Heart left ventricle (tissue), 16 donors: ENCODE measurements around the gene NTM. TPM values are rescaled to one million over a fixed set of nuclear protein-coding genes. Genes with fewer than 3 reads are reported as not detected.

ENCODE experiments used
- ATAC-seq, 4 donors: fragments of 200-7000 bp; cut with Tn5 transposase; one replicate each; pipeline ENCODE4 v1.9.1; 2020 to 2022; ENCODE audit warnings: moderate library complexity in 4 of 4, mild to moderate bottlenecking in 3 of 4, moderate number of reproducible peaks in 1 of 4
- DNase-seq, 5 donors: peaks; one replicate each; pipeline ENCODE4 v3.0.0-alpha.2; 2020
- H3K27ac ChIP-seq, 12 donors: fragments of 200-600 bp; sonication (generic) in 4 of 12; one replicate each; pipeline versions ENCODE4 v1.5.0 to v1.8.0; 2016 to 2022; ENCODE audit warnings: mild to moderate bottlenecking in 2 of 12
- H3K27me3 ChIP-seq, 9 donors: fragments of 200-600 bp; sonication (generic) in 2 of 9; one replicate each; pipeline versions ENCODE4 v1.5.1 to v1.8.0; 2016 to 2022; ENCODE audit warnings: mild to moderate bottlenecking in 3 of 9
- H3K36me3 ChIP-seq, 9 donors: fragments of 200-600 bp; sonication (generic) in 2 of 9; one replicate each; pipeline versions ENCODE4 v1.5.0 to v1.8.0; 2018 to 2022; ENCODE audit warnings: mild to moderate bottlenecking in 2 of 9
- H3K4me1 ChIP-seq, 12 donors: fragments of 200-600 bp; sonication (generic) in 4 of 12; one replicate each; pipeline versions ENCODE4 v1.5.0 to v1.8.0; 2016 to 2022; ENCODE audit warnings: mild to moderate bottlenecking in 3 of 12
- H3K4me3 ChIP-seq, 12 donors: fragments of 200-600 bp; sonication (generic) in 4 of 12; one replicate each; pipeline versions ENCODE4 v1.5.0 to v1.8.0; 2017 to 2022; ENCODE audit warnings: mild to moderate bottlenecking in 9 of 12, moderate library complexity in 4 of 12
- H3K9me3 ChIP-seq, 12 donors: fragments of 200-600 bp; sonication (generic) in 4 of 12; one replicate each; pipeline versions ENCODE4 v1.5.0 to v1.8.0; 2016 to 2022; ENCODE audit warnings: mild to moderate bottlenecking in 1 of 12
- POLR2A ChIP-seq, 2 donors: fragments of 450-650 bp; IDR thresholded peaks; one replicate each; pipeline ENCODE4 v1.6.1; 2017; ENCODE audit warnings: antibody characterized with exemption in 2 of 2, mild to moderate bottlenecking in 2 of 2, moderate library complexity in 2 of 2
- WGBS, 4 donors: extraction: QIAGEN DNeasy Blood & Tissue Kit in 2 of 4; methylation state at CpG; one replicate each; pipeline versions ENCODE4 v1.1.5 to v1.1.7; 2013 to 2018; 5-methylcytosine and 5-hydroxymethylcytosine counted together
- intact Hi-C, 10 donors: fragments of 100-400 bp; cut with DNase I; formaldehyde crosslinking; loops; one replicate each; pipeline versions ENCODE4 v1.11.1 to v1.14.2; 2022
- polyA plus RNA-seq, 2 donors: library from polyadenylated mRNA; stranded (reverse); fragments of 200-250 nt; gene quantifications; one replicate each; pipeline ENCODE4 v1.2.3, GENCODE V29; 2013
- total RNA-seq, 9 donors: library from RNA; depleted of rRNA in 2 of 9; stranded (reverse); fragments of >200 nt in 2 of 9; fragmentation: NEBNext Ultra II Directional in 3 of 9; extraction: Animal tissue kit (Norgen Biotek cat#: 25700) in 3 of 9; gene quantifications; one replicate each; pipeline versions ENCODE4 v1.1.0 to v1.2.4, GENCODE V29; 2016 to 2023
- TF ChIP-seq, protein P1 (sequence below), 12 donors: fragments of 200-600 bp; sonication (generic) in 4 of 12; IDR thresholded peaks; one replicate each; pipeline versions ENCODE4 v1.5.0 to v1.8.0; 2018 to 2022; ENCODE audit warnings: antibody characterized with exemption in 12 of 12, mild to moderate bottlenecking in 5 of 12
- donor health status: ischemic (EF 13 %, LVEDD 7.1; RV severe dilation, severe dysfunction).
- donor health status: healthy with polysubstance abuse.
- donor health status: DM: no; HTN: yes; CAD: no.
- donor health status: DM: no; HTN: no; CAD: no.
- donor health status: ischemic (EF 25% LVEDD 6.9; RV normal size, moderate dysfunction).
- donor health status: ischemic (EF 25% LVEDD 5.7; RV mildly dilated, moderate dysfunction).
- donor health status: healthy.
- donor health status: DM: yes; HTN: yes; CAD: no.
- donor health status: ischemic (EF 35%, LVEDD 5.7; RV mildly dilated, moderate dysfunction).
- donor health status: nonischemic (EF 11% LVEDD 7.7; RV severe dilation, severe dysfunction).
- donor health status: DM: yes; HTN: yes; CAD: no.
- donor health status: PGD.
- donor health status: ischemic (EF 29% LVEDD 5.4; RV normal size, mild dysfunction).
- donor health status: nonischemic (EF 23%, LVEDD 6.1; RV moderate dilation, normal function).

Gene NTM
- total and polyA plus RNA-seq, 11 donors = 0.40 to 7.7 (median 1.5) TPM

DNA sequence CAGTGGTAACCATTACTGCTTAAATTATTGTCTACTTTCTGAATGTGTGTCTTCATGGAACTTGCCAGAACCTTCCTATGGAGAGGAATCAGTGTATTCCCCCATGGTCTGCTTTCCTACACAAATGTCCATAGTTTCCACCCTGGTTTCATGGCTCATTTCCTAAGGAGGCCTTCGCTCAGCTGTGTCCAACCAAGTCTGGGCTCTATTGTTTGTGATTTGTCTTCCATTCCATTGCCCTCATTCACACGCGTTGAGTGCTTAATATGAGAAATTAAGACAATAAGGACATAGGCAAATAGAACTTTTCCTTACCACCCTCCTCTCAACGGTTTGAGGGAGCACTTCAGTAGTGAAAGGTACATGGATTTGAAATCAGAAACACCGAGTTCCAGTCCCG lies 510.6 kb downstream of the NTM start:
- H3K4me1 ChIP-seq = no peaks in the 10 kb centered on the region
- peaks cover 0 to 16% (median 0%) of the 10 kb centered on the region in 9 donors for H3K27me3 ChIP-seq
- H3K4me3 ChIP-seq = no peak overlapping the region
- no peak for ATAC-seq
- intact Hi-C loops = no loop called here
- no peak overlapping the region for H3K27ac ChIP-seq
- no peaks in the 10 kb centered on the region for H3K36me3 ChIP-seq
- DNase-seq = no peak
- TF ChIP-seq POLR2A (IDR thresholded peaks at IDR 0.05) = no peak
- TF ChIP-seq, protein P1, sequence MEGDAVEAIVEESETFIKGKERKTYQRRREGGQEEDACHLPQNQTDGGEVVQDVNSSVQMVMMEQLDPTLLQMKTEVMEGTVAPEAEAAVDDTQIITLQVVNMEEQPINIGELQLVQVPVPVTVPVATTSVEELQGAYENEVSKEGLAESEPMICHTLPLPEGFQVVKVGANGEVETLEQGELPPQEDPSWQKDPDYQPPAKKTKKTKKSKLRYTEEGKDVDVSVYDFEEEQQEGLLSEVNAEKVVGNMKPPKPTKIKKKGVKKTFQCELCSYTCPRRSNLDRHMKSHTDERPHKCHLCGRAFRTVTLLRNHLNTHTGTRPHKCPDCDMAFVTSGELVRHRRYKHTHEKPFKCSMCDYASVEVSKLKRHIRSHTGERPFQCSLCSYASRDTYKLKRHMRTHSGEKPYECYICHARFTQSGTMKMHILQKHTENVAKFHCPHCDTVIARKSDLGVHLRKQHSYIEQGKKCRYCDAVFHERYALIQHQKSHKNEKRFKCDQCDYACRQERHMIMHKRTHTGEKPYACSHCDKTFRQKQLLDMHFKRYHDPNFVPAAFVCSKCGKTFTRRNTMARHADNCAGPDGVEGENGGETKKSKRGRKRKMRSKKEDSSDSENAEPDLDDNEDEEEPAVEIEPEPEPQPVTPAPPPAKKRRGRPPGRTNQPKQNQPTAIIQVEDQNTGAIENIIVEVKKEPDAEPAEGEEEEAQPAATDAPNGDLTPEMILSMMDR (IDR thresholded peaks at IDR 0.05) = no peak
- no peaks in the 10 kb centered on the region for H3K9me3 ChIP-seq
- 86 to 97% (median 90%) methylated on average over 6 of the region's 6 CpGs for WGBS, 4 donors

DNA sequence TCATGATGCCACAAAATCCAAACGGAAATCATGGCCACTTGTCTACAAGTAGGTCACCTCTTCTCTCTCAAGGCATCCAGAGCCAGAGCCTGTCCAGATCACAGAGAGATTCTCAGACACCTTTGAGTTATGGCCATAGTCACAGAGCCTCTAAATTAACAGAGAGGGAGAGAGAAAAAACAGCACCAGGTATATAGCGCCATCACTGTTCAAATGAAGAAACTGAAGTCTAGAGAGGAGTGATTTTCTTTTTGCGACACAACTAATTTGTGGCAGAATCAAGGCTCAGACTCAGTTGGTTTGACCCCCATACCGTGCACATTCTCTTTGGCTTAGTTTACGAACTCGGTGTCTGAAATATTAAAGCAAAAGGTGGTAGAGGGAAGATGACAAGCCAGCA lies 512.9 kb downstream of the NTM start:
- Histone ChIP-seq H3K27ac (no peak overlapping the region), H3K4me3 (no peak overlapping the region), H3K4me1 (no peaks in the 10 kb centered on the region), H3K9me3 (no peaks in the 10 kb centered on the region), H3K36me3 (no peaks in the 10 kb centered on the region), H3K27me3 (peaks cover 0 to 16% (median 0%) of the 10 kb centered on the region in 9 donors)
- intact Hi-C loops = no loop called here
- ATAC-seq (no peak), DNase-seq (no peak)
- TF ChIP-seq, protein P1 (IDR thresholded peaks at IDR 0.05) = no peak
- no peak for TF ChIP-seq POLR2A (IDR thresholded peaks at IDR 0.05)
- 80 to 90% (median 81%) methylated on average over 6 of the region's 6 CpGs for WGBS, 4 donors

DNA sequence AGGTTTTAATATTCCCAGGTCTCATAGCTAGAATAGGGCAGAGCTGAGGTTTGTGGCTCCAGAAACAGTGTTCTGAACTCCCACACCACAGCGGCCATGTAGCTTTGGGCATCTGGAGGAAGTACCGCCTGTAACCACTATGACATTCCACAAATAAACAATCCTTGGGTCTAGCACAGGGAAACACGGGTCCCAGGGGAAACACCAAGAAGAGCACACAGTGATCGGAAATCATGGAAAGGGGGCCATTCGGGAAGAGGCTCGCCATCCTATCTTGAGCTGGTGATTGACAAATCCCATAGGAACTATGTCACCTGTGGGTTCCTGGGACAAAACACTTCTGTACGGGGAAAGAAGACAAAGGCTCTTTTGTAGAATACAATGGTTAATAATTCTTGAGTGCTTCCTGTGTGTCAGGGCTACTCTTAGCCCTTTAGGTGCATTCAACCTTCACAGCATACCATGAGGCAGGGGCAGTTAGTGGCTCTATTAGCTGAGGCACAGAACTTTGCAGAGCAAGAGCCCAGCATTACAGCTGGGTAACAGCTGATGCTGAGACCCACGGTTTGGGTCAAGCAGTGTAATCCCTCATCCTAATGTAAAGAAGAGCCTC lies 514.2 kb downstream of the NTM start:
- Histone ChIP-seq H3K4me3 (no peak overlapping the region), H3K27ac (no peak overlapping the region), H3K4me1 (peaks cover 0 to 7% (median under 1%) of the 10 kb centered on the region in 12 donors), H3K36me3 (no peaks in the 10 kb centered on the region), H3K9me3 (no peaks in the 10 kb centered on the region), H3K27me3 (peaks cover 0 to 13% (median 0%) of the 10 kb centered on the region in 9 donors)
- intact Hi-C loops = no loop called here
- WGBS, 4 donors = 69 to 79% (median 73%) methylated on average over 8 of the region's 8 CpGs
- DNase-seq (no peak), ATAC-seq (no peak)
- TF ChIP-seq, protein P1 (IDR thresholded peaks at IDR 0.05) = no peak
- TF ChIP-seq POLR2A (IDR thresholded peaks at IDR 0.05) = no peak

DNA sequence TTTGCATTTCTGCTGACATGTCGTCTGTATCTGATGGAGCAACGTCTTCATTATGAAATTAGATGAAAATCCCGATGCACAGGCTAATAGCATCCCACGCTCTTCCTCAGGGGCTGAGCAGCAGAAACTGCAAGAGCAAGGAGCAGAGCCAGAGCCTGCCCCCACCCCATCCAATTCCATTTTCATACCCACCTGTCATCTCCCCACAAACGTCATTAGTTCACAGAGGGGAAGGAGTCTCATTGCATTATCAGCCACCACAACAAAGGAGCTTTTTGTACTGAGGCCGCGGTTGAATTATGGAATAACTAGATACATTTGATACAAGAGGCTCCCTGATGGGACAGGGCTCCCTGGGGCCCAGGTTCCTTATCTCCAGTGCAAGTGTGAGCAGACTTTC lies 515.0 kb downstream of the NTM start:
- TF ChIP-seq POLR2A (IDR thresholded peaks at IDR 0.05) = no peak
- TF ChIP-seq, protein P1 (IDR thresholded peaks at IDR 0.05) = no peak
- Histone ChIP-seq H3K36me3 (no peaks in the 10 kb centered on the region), H3K4me3 (no peak overlapping the region), H3K27ac (no peak overlapping the region), H3K9me3 (no peaks in the 10 kb centered on the region), H3K4me1 (peaks cover 0 to 12% (median 2%) of the 10 kb centered on the region in 12 donors), H3K27me3 (peaks cover 0 to 7% (median 0%) of the 10 kb centered on the region in 9 donors)
- 82 to 85% (median 82%) methylated on average over 7 of the region's 7 CpGs for WGBS, 4 donors
- intact Hi-C loops = no loop called here
- ATAC-seq = no peak
- DNase-seq = no peak
